Astrocyte (in vitro differentiated cells and primary cell): ENCODE measurements around the gene TBC1D19. TPM values are rescaled to one million over a fixed set of nuclear protein-coding genes. Genes with fewer than 3 reads are reported as not detected.
"Not testable (repeated sequence)": the region's sequence is repeated elsewhere in the genome, so short reads cannot be mapped to it uniquely, and the experiment has no call there.

Source experiments
- DNase-seq: peaks from one replicate; pipeline ENCODE4 v3.0.0-alpha.2; 2010; ENCODE audit warnings: low read depth
- FAIRE-seq: peaks from 2 replicates; lab custom pipeline; 2011; peaks lifted over from hg19 to GRCh38; lab: Jason Lieb, UNC
- H2AFZ ChIP-seq: 2 replicates; pipeline ENCODE4 v1.6.0; 2012; ENCODE audit warnings: low read depth, low read length, inconsistent platforms
- H3K27ac ChIP-seq: 2 replicates; pipeline ENCODE4 v1.5.1; 2011; ENCODE audit warnings: low read depth, low read length, inconsistent platforms
- H3K27me3 ChIP-seq: 2 replicates; pipeline ENCODE4 v1.6.0; 2011; ENCODE audit warnings: low read length, inconsistent platforms; ENCODE audit not compliant: insufficient read depth
- H3K36me3 ChIP-seq: 2 replicates; pipeline ENCODE4 v1.5.1; 2011; ENCODE audit warnings: low read length, inconsistent platforms; ENCODE audit not compliant: insufficient read depth
- H3K4me1 ChIP-seq: 2 replicates; pipeline ENCODE4 v1.5.1; 2011; ENCODE audit warnings: low read length, inconsistent platforms; ENCODE audit not compliant: insufficient read depth
- H3K4me2 ChIP-seq: 2 replicates; pipeline ENCODE4 v1.6.0; 2012; ENCODE audit warnings: low read length, inconsistent platforms
- H3K4me3 ChIP-seq: 2 replicates; pipeline ENCODE4 v1.5.1; 2011; ENCODE audit warnings: low read depth, mild to moderate bottlenecking, low read length, inconsistent platforms; ENCODE audit not compliant: insufficient read depth
- H3K79me2 ChIP-seq: 2 replicates; pipeline ENCODE4 v1.6.0; 2012; ENCODE audit warnings: mild to moderate bottlenecking, low read length, inconsistent platforms; ENCODE audit not compliant: insufficient read depth
- H3K9ac ChIP-seq: 2 replicates; pipeline ENCODE4 v1.6.0; 2012; ENCODE audit warnings: mild to moderate bottlenecking, low read length, inconsistent platforms
- H3K9me3 ChIP-seq: 2 replicates; pipeline ENCODE4 v1.5.1; 2012; ENCODE audit warnings: low read depth, mild to moderate bottlenecking, low read length, inconsistent platforms; ENCODE audit not compliant: insufficient read depth
- H4K20me1 ChIP-seq: 2 replicates; pipeline ENCODE4 v1.6.0; 2012; ENCODE audit warnings: low read length, inconsistent platforms; ENCODE audit not compliant: insufficient read depth
- H3K27ac Mint-ChIP-seq: one replicate; pipeline ENCODE4 v1.8.0; 2021; ENCODE audit warnings: mild to moderate bottlenecking, mixed read lengths; ENCODE audit not compliant: unreplicated experiment
- H3K27me3 Mint-ChIP-seq: one replicate; pipeline ENCODE4 v1.8.0; 2021; ENCODE audit warnings: low read depth, mixed read lengths; ENCODE audit not compliant: unreplicated experiment
- H3K36me3 Mint-ChIP-seq: one replicate; pipeline ENCODE4 v1.8.0; 2021; ENCODE audit warnings: low read depth, mixed read lengths; ENCODE audit not compliant: unreplicated experiment
- H3K4me1 Mint-ChIP-seq: one replicate; pipeline ENCODE4 v1.8.0; 2021; ENCODE audit warnings: low read depth, mixed read lengths; ENCODE audit not compliant: unreplicated experiment
- H3K4me3 Mint-ChIP-seq: one replicate; pipeline ENCODE4 v1.8.0; 2021; ENCODE audit warnings: mild to moderate bottlenecking, moderate library complexity, mixed read lengths; ENCODE audit not compliant: unreplicated experiment
- H3K9me3 Mint-ChIP-seq: one replicate; pipeline ENCODE4 v1.8.0; 2021; ENCODE audit warnings: mild to moderate bottlenecking, mixed read lengths; ENCODE audit not compliant: unreplicated experiment
- EZH2 ChIP-seq: IDR thresholded peaks from 2 replicates; pipeline ENCODE4 v1.6.1; 2012; ENCODE audit warnings: mild to moderate bottlenecking, low read length, inconsistent platforms; ENCODE audit not compliant: insufficient read depth
- total RNA-seq: library from RNA; stranded (reverse); gene quantifications from 2 replicates; pipeline ENCODE4 v1.2.1, GENCODE V29; 2021
- TF ChIP-seq, protein P1 (sequence below): IDR thresholded peaks from 2 replicates; pipeline ENCODE4 v1.5.1; 2011; ENCODE audit warnings: low read depth, mild to moderate bottlenecking, inconsistent platforms, low read length, moderate library complexity; ENCODE audit not compliant: insufficient read depth

The TBC1D19 gene
- total RNA-seq, 1 donor from 2014 or later: 10.5 TPM

DNA sequence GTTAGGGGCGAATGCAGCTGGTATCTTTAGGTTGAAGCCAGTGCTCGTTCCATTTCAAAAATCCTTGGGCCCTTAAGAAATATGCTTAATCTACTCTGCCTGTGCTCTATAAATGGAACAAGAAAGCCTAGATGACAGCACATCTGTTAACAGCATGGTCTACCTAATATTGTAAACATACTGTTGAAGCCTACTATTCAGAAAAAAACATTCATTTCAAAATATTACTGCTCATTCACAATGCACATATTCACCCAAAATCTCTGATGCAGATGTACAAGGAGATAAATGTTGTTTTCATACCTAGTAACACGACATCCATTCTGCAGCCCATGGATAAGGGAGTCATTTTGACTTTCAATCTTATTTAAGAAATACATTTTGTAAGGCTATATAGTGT is 106.6 kb downstream of the TBC1D19 start:
- Histone ChIP-seq H3K9me3 (no peaks in the 10 kb centered on the region), H2AFZ (no peak overlapping the region), H3K4me1 (peaks cover 17% of the 10 kb centered on the region), H3K9ac (no peak overlapping the region), H3K27me3 (no peaks in the 10 kb centered on the region), H3K36me3 (peaks cover 3% of the 10 kb centered on the region), H4K20me1 (no peaks in the 10 kb centered on the region), H3K79me2 (no peaks in the 10 kb centered on the region), H3K4me3 (no peak overlapping the region), H3K27ac (no peak overlapping the region), H3K4me2 (no peak overlapping the region)
- Mint-ChIP-seq H3K36me3 (peaks cover 22% of the 10 kb centered on the region), H3K9me3 (peaks cover 10% of the 10 kb centered on the region), H3K4me3 (no peak overlapping the region), H3K4me1 (peaks cover 18% of the 10 kb centered on the region), H3K27ac (no peak overlapping the region), H3K27me3 (no peaks in the 10 kb centered on the region)
- FAIRE-seq (no peak), DNase-seq (no peak)
- TF ChIP-seq EZH2: no peak
- TF ChIP-seq, protein P1, sequence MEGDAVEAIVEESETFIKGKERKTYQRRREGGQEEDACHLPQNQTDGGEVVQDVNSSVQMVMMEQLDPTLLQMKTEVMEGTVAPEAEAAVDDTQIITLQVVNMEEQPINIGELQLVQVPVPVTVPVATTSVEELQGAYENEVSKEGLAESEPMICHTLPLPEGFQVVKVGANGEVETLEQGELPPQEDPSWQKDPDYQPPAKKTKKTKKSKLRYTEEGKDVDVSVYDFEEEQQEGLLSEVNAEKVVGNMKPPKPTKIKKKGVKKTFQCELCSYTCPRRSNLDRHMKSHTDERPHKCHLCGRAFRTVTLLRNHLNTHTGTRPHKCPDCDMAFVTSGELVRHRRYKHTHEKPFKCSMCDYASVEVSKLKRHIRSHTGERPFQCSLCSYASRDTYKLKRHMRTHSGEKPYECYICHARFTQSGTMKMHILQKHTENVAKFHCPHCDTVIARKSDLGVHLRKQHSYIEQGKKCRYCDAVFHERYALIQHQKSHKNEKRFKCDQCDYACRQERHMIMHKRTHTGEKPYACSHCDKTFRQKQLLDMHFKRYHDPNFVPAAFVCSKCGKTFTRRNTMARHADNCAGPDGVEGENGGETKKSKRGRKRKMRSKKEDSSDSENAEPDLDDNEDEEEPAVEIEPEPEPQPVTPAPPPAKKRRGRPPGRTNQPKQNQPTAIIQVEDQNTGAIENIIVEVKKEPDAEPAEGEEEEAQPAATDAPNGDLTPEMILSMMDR: no peak

DNA sequence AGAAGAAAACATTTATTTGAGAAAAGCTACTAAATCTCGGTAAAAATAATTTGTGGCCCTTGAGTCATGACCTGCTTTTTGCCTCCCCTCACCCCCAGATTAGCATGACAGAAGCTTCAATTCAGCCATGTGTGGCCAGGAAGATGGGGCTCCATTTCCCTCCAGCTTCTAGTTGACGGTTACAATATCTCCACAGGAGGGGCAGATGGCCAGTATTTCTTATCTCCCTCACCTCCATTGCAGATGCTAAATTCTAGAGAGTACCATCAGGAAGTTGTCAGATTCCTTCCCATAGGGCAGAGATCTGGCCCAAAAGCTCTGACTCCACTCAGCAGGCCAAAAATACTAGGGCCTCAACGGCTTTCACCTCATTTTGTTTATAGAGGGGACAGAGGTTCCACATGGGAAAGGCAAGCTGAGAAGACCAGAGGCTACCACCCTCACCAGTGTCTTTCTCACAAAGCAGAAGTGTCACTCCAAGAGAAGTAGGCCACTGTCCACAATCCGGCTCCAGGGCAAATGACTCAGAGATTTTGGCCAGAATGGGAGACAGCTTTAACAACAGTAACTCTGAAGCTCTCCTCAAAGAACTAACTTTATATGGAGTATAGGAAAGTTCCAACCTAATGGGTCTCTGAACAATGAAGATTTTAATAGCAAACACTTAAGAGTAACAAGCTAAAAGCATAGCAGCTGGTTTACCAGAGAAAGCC is 108.3 kb downstream of the TBC1D19 start:
- H3K4me1 ChIP-seq: peaks cover 9% of the 10 kb centered on the region
- H3K36me3 ChIP-seq: peaks cover 3% of the 10 kb centered on the region
- peaks cover 19% of the 10 kb centered on the region for H3K9me3 Mint-ChIP-seq
- no peak overlapping the region for H3K27ac Mint-ChIP-seq
- no peak overlapping the region for H3K9ac ChIP-seq
- peaks cover 30% of the 10 kb centered on the region for H3K36me3 Mint-ChIP-seq
- DNase-seq: no peak
- H3K27me3 ChIP-seq: no peaks in the 10 kb centered on the region
- no peak overlapping the region for H2AFZ ChIP-seq
- H3K27ac ChIP-seq: no peak overlapping the region
- no peak overlapping the region for H3K4me3 Mint-ChIP-seq
- no peaks in the 10 kb centered on the region for H3K79me2 ChIP-seq
- H3K4me2 ChIP-seq: no peak overlapping the region
- no peak for FAIRE-seq
- H3K27me3 Mint-ChIP-seq: no peaks in the 10 kb centered on the region
- peaks cover 8% of the 10 kb centered on the region for H3K4me1 Mint-ChIP-seq
- H3K4me3 ChIP-seq: no peak overlapping the region
- H4K20me1 ChIP-seq: no peaks in the 10 kb centered on the region
- TF ChIP-seq, protein P1: no peak
- no peak for TF ChIP-seq EZH2
- no peaks in the 10 kb centered on the region for H3K9me3 ChIP-seq

DNA sequence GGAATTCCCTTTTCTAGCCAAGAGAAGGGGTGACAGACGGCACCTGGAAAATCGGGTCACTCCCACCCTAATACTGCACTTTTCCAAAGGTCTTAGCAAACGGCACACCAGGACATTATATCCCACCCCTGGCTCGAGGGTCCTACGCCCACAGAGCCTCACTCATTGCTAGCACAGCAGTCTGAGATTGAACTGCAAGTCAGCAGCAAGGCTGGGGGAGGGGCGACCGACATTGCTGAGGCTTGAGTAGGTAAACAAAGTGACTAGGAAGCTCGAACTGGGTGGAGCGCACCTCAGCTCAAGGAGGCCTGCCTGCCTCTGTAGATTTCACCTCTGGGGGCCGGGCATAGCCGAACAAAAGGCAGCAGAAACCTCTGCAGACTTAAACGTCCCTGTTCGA is 110.2 kb downstream of the TBC1D19 start:
- H3K27me3 ChIP-seq, DNase-seq, H3K9me3 ChIP-seq, H3K27ac ChIP-seq, H3K79me2 ChIP-seq, H3K27ac Mint-ChIP-seq, FAIRE-seq, H3K27me3 Mint-ChIP-seq, H3K4me3 Mint-ChIP-seq, H3K4me2 ChIP-seq, H3K36me3 ChIP-seq, H3K4me1 Mint-ChIP-seq, H3K4me3 ChIP-seq, H3K9ac ChIP-seq, H4K20me1 ChIP-seq, H3K4me1 ChIP-seq, H2AFZ ChIP-seq: not testable (repeated sequence)
- peaks cover 30% of the 10 kb centered on the region for H3K36me3 Mint-ChIP-seq
- H3K9me3 Mint-ChIP-seq: peaks cover 24% of the 10 kb centered on the region
